Urinary bladder (tissue), 4 donors: ENCODE results near the gene PTAFR. TPM values are rescaled to one million over a fixed set of nuclear protein-coding genes. Genes with fewer than 3 reads are reported as not detected.

Experiments
- DNase-seq: peaks from one replicate; pipeline ENCODE4 v3.0.0-alpha.2; 2015; ENCODE audit errors: extremely low spot score
- H3K27ac ChIP-seq: one replicate; pipeline ENCODE4 v1.5.1; 2013; ENCODE audit warnings: low read depth, mild to moderate bottlenecking, moderate library complexity
- H3K36me3 ChIP-seq: one replicate; pipeline ENCODE4 v1.6.1; 2013; ENCODE audit warnings: mild to moderate bottlenecking, moderate library complexity; ENCODE audit not compliant: insufficient read depth
- H3K4me1 ChIP-seq: one replicate; pipeline ENCODE4 v1.6.1; 2013; ENCODE audit warnings: mild to moderate bottlenecking, moderate library complexity; ENCODE audit not compliant: insufficient read depth
- H3K4me3 ChIP-seq: one replicate; pipeline ENCODE4 v1.5.1; 2013; ENCODE audit warnings: low read depth, low read length
- WGBS: extraction: QIAGEN DNeasy Blood & Tissue Kit; methylation state at CpG from one replicate; pipeline ENCODE4 v1.1.7; 2013; 5-methylcytosine and 5-hydroxymethylcytosine counted together
- polyA plus RNA-seq: library from polyadenylated mRNA; stranded (reverse); fragments of 200-250 nt; gene quantifications from one replicate; pipeline ENCODE4 v1.2.3, GENCODE V29; 2013
- total RNA-seq: library from RNA; depleted of rRNA; stranded (reverse); fragments of >200 nt; gene quantifications from one replicate; pipeline ENCODE4 v1.2.3, GENCODE V29; 2014
- donor health status: healthy with polysubstance abuse.
- donor health status: healthy.

Gene PTAFR, protein sequence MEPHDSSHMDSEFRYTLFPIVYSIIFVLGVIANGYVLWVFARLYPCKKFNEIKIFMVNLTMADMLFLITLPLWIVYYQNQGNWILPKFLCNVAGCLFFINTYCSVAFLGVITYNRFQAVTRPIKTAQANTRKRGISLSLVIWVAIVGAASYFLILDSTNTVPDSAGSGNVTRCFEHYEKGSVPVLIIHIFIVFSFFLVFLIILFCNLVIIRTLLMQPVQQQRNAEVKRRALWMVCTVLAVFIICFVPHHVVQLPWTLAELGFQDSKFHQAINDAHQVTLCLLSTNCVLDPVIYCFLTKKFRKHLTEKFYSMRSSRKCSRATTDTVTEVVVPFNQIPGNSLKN
- total RNA-seq, result 3.0 TPM
- 5.3 TPM for polyA plus RNA-seq

DNA sequence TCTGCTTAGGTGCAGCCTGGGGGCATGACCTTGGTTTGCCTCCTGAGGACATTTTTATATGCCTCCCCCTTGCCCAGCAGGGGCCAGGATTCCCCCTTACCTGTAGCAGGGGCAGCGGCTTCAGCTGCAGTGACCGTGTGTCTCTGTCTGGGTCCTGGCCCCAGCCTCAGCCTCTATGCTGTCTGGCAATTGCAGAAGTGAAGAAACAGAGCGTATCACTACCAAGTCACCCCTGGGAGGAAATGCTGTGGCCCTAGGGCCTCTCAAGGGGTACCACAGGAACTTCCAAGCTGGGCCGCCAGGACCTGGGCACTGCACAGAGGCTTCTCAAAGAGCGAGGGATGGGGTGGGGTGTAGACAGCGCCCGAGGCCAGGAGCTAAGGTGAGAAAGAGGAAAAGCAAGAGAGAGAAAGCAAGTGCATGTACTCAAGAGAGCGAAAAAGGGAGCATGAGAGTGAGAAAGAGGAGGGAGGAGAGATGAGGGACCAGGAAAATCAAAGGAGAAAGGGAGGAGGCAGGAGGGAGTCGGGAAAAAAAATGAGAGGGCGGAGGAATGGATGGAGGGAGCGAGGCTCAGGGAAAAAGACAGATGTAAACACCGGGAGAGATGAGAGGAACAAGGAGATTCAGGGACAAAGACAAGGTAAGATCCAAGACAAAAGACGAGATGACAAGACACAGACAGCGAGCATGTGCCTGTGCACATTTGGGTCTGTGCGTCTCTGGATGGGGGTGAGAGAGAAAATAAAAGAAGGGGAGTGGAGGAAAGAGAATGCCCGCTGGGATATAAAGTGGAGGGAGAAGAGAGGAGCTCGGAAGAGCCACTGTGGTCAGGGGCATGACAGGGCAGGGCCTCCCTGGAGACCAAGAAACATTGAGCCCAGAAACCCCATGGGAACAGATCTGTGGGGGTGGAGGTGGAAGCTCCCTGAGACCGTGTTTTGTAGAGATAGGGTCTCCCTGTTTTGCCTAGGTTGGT is at the start of gene PTAFR:
Gene PTAFR (minus strand): TSS at position 199 of the 979 bp plus-strand sequence. CDS start 25,669 bp downstream, outside the sequence.
- H3K4me3 ChIP-seq, result no peak within 1 kb of the TSS
- no peak for DNase-seq
- 73% methylated on average over 18 of the region's 18 CpGs for WGBS
- no peak within 1 kb of the TSS for H3K27ac ChIP-seq
- H3K36me3 ChIP-seq, result no peaks in the 10 kb centered on the region
- H3K4me1 ChIP-seq, result peaks cover 2% of the 10 kb centered on the region

DNA sequence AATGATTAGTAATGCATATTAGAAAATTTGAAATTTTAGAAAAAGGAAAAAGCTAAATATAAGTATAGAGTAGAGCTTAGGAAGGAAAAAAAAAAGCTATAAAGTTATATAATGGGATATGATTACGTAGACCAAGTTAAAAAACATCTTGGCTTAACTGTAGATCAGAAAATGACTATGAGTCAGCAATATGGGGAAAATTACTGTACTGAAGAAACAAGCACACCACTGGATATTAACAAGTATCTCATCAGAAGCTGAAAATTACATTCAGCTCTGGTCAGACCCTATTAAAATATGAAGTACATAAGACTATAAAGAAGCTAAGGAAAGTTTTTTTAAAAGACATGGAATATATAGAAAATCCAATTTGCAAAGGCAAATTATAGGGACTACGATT is 36.8 kb upstream of the PTAFR start:
- WGBS, result 78% methylated on average over 2 of the region's 2 CpGs
- Histone ChIP-seq H3K4me3 (no peak overlapping the region), H3K36me3 (peaks cover 2% of the 10 kb centered on the region), H3K27ac (no peak overlapping the region), H3K4me1 (no peaks in the 10 kb centered on the region)
- no peak for DNase-seq

DNA sequence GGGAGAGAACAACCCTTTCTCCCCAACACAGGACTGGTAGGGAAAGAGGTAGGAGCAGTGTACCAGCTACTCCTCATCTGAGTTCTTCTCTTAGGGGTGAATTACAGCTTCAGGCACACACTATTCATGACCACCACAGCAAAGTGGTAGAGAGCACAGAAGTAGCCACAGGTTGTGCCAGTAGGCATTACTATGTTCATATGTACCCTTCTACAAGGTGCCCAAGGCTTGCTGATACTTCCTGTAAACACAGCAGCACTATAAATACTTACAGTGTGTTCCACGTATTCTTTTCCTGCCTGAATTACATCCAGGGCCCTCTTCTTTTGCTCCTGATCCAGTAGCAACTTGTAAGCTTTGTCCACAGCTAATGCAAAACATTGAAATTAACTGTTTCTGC is 33.2 kb upstream of the PTAFR start:
- peaks cover 2% of the 10 kb centered on the region for H3K36me3 ChIP-seq
- H3K27ac ChIP-seq, result no peak overlapping the region
- no peak overlapping the region for H3K4me3 ChIP-seq
- 60% methylated on average over 1 of the region's 1 CpG for WGBS
- H3K4me1 ChIP-seq, result no peaks in the 10 kb centered on the region
- no peak for DNase-seq

DNA sequence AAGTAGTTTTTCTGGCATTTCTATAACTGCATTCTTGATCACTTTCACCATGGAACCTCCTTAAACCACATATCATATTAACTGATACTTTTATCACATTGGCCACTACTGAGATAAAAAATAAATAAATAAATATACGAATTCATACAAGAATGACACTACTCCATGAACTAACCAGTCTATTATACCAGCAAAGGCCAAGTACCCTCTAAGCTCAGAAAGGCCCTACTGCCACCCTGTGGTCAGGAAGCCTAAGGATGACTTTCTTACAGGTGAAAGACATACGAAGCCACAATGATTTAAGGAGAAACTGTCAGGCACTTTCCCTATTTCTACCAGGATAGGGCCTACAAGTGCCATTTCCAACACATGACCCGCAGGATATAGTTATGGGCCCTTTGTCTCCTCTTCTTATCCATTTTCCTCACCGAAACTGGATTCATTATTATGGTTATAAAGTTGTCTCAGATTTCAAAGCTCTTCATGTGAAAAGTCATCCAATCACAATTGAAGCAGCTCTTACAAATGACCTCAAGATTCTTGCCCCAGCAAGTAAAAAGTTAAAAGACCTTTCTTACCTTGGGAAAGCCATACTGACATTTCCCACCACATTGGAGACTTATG is 32.4 kb upstream of the PTAFR start:
- WGBS, result 38% methylated on average over 4 of the region's 4 CpGs
- H3K27ac ChIP-seq, result no peak overlapping the region
- peak; percentile 40 for DNase-seq
- H3K4me3 ChIP-seq, result no peak overlapping the region
- H3K4me1 ChIP-seq, result no peaks in the 10 kb centered on the region
- H3K36me3 ChIP-seq, result peaks cover 4% of the 10 kb centered on the region

DNA sequence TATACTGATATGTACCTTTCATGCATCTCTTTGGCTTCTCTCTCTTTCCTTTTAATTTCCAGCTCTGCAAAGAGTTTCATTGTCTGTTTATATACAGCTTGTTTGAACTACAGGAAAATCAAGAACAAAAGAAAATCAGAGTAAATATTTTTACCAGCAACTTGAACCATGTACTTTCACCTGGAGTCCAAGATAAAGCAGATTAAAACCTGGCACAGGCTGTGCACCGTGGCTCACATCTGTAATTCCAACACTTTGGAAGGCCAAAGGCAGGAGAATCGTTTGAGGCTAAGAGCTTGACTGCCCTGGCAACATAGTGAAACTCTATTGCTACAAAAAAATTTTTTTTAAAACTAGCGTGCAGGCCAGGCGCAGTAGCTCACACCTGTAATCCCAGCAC is 28.8 kb upstream of the PTAFR start:
- Histone ChIP-seq H3K4me3 (no peak overlapping the region), H3K36me3 (peaks cover 8% of the 10 kb centered on the region), H3K4me1 (no peaks in the 10 kb centered on the region), H3K27ac (no peak overlapping the region)
- DNase-seq, result no peak
- WGBS, result 87% methylated on average over 4 of the region's 4 CpGs

DNA sequence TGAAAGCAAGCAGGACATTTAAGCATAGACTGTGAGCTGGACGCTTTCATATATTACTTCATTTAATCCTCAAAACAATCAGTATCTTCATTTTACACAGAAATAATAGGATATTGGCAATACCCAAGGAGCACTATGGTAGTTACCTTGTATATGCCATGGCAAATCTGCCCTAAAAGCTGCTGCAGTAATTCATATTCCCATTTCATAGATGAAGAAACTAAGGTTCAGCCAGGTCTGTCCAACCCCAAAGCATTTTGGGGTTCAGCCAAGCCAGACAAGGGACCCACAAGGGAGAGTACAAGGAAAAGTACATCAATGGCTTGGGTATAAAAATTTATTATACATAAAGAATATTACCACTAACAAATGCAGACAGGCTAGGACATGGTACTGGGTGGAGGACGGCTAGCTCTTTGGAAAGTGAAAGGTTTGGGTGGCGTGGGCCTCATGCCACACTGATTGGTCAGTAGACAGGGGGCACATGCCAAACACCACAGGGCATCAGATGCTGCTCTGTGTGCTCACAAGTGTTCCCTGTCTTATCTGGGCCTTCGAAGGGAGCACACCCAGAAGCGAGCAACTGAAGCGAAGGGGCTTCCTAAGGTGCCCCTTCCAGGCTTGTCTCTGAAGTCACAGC is 23.9 kb upstream of the PTAFR start:
- H3K4me3 ChIP-seq, result no peak overlapping the region
- 94% methylated on average over 6 of the region's 6 CpGs for WGBS
- no peak for DNase-seq
- no peak overlapping the region for H3K27ac ChIP-seq
- peaks cover 8% of the 10 kb centered on the region for H3K36me3 ChIP-seq
- no peaks in the 10 kb centered on the region for H3K4me1 ChIP-seq

DNA sequence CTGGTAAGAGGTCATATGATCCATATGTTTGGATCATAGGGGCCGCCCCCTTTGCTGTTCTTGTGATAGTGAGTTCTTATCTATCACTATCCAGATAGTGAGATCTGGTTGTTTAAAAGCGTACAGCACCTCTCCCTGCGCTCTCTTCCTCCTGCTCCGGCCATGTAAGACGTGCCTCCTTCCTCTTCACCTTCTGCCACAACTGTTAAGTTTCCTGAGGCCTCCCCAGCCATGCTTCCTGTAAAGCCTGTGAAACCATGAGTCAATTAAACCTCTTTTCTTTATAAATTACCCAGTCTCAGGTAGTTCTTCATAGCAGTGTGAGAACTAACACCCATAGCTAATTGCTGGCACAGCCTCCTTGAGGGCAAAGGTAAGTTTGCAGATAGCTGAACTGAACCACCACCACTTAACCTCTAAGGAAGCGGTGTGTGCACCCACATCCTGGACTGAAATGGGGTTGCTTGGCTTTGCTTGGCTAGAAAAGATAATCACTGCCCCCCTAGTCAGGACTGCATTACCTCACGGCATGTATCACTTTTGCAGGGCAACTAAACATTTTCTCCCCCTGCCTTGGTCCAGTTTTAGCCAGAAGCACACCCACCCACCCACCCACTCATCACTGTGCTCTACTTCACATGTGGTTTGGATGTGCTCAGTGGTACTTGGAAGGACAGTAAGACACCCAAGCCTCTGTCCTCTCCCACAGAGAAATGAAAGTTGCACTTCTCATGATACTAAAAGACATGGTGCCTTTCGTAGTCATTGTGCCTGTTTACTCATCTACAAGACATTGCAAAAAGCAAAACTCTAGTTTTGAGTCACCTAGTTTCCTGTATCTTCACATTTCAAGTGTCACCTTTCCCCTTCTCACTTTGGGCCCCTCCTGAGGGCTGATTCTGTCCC is 23.1 kb upstream of the PTAFR start:
- WGBS, result 92% methylated on average over 8 of the region's 8 CpGs
- peaks cover 8% of the 10 kb centered on the region for H3K36me3 ChIP-seq

DNA sequence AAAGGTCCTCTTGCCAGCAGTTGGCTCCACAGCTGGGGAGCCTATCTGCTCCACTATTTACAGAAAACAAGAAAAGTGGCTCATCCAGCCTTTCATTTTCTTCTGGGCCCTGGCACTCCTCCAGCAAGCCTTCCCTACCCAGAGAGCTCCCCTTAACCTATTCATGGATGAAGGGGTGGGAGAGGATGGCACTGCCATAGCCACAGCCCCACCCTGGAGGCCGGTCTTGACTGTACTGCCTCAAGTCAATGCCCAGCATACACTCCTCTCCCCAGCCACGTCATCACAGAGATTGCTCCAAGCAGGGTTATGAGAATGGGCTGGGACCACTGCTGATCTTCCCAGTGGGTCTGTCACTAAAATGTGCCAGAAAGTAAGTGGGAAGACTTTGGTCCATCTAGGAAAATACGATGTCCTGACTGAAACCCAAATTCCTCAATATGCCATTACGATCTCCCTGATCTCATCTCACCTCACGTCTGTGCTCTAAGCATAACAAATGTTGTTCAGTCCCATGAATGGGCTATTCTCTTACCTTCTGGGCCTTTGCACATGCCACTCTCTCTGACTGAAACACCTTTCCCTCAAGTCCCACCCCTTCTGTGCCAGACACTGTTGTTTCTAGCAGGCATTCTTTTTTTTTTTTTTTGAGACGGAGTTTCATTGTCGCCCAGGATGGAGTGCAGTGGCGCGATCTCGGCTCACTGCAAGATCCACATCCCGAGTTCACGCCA is 21.4 kb upstream of the PTAFR start:
- H3K27ac ChIP-seq, result no peak overlapping the region

More for the DNA sequence above, 23.1 kb upstream of the PTAFR start:
- Histone ChIP-seq H3K4me3 (no peak overlapping the region), H3K27ac (no peak overlapping the region), H3K4me1 (no peaks in the 10 kb centered on the region)
- DNase-seq, result no peak

DNA sequence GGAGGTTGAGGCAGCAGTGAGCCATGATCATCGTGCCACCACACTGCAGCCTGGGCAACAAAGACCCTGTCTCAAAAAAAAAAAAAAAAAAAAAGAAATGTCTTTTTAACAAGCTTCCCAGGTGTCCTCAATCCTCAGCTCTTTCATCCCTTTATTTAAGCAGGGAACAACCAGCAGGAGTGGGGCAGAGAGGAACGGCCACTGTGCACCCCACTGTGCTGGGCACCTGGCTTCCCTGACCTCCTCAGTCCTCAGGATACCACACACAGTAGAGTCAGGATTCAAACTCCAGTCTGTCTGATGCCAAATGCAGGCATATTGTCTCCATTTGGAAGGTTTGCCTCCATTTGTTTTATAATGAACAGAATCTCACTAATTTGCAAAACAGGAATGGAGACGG is 19.8 kb upstream of the PTAFR start:
- no peak for DNase-seq
- H3K27ac ChIP-seq, result no peak overlapping the region
- WGBS, result 80% methylated on average over 3 of the region's 3 CpGs
- no peak overlapping the region for H3K4me3 ChIP-seq
- peaks cover 4% of the 10 kb centered on the region for H3K36me3 ChIP-seq
- H3K4me1 ChIP-seq, result no peaks in the 10 kb centered on the region

More for the DNA sequence above, 21.4 kb upstream of the PTAFR start:
- Histone ChIP-seq H3K36me3 (peaks cover 4% of the 10 kb centered on the region), H3K4me3 (no peak overlapping the region), H3K4me1 (no peaks in the 10 kb centered on the region)
- no peak for DNase-seq
- 91% methylated on average over 12 of the region's 12 CpGs for WGBS

DNA sequence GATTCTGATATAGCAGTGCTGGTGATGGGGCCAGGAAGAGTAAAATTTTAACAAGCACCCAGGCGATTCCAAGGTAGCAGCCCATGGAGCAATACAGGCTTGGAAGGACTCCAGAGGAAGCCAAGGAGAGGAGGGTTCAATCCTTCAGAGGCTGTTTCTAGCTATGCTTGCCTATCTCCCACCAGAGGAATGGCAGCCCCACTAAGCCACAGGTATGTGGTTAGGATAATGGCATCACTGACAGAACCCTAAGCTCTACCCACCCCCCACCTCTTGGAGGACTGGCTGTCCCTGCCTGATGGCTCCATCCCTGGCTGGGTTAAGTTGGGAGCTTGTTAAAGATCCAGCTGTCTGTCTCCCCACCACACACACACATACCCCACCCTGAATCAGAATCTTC is 19.3 kb upstream of the PTAFR start:
- Histone ChIP-seq H3K4me1 (no peaks in the 10 kb centered on the region), H3K36me3 (peaks cover 3% of the 10 kb centered on the region), H3K27ac (no peak overlapping the region), H3K4me3 (no peak overlapping the region)
- 89% methylated on average over 1 of the region's 1 CpG for WGBS
- DNase-seq, result no peak

DNA sequence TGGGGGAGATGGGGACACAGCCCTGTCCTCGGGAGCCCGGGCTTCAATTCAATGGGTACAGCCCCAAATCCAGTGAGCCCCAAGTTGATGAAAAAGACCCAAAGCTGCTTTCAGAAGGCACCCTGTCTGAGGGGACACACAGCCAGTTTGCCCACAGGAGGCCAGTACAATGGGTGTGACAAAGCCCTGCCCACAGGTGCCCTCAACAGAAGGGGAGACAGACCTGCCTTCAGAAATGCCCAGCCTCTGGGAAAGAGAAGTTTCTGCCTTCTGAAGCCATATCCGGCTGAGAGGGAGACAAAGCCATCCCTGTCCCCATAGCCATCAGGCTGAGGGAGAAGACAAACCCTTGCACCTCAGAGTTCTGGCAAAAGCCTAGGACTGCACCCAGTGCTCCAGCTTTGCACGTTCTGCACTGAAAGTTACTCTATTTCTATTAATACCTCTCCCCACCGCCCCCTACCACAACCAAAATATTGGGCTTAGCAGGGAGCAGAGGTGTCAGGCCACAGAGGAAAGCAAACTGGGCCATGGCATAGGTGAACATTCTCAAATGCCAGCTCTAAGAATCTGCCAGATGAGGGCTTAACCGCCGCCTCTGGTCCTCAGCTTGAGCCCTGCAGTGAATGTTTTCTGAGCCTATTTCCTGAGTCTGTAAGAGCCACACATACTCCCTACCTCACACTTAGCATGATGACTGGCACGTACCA is 18.0 kb upstream of the PTAFR start:
- H3K27ac ChIP-seq, result no peak overlapping the region
- H3K4me1 ChIP-seq, result no peaks in the 10 kb centered on the region
- no peak overlapping the region for H3K4me3 ChIP-seq
- no peaks in the 10 kb centered on the region for H3K36me3 ChIP-seq
- DNase-seq, result no peak
- 80% methylated on average over 8 of the region's 8 CpGs for WGBS
